NCI-H446 (cell line): ENCODE data around the gene NPS.

Experiments
- DNase-seq, 2 experiments: peaks; one replicate each; lab custom pipeline; 2025; lab: John Stamatoyannopoulos, UW

The NPS gene, protein sequence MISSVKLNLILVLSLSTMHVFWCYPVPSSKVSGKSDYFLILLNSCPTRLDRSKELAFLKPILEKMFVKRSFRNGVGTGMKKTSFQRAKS

DNA sequence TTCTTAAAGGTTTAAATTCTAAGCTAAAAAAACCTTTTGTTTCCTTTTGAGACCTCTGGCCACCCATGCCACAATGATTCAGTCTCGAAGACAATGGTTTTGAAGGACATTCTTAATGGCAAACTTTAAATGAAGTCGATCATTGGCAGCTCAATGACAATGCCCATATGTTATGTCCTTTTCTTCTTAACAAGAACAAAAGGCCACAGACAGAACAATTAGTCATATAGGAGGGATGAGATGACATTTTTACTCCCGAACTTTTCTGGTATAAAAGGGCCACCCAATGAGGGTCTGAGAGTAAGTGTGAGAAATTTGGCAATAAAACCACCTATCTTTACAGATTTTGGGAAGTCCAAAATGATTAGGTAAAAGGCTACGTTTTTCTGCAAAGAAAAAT is at the start of gene NPS:
Gene NPS (plus strand): TSS at position 301 of the 400 bp plus-strand sequence. CDS start 60 bp downstream, at position 361.
- no peak for DNase-seq

DNA sequence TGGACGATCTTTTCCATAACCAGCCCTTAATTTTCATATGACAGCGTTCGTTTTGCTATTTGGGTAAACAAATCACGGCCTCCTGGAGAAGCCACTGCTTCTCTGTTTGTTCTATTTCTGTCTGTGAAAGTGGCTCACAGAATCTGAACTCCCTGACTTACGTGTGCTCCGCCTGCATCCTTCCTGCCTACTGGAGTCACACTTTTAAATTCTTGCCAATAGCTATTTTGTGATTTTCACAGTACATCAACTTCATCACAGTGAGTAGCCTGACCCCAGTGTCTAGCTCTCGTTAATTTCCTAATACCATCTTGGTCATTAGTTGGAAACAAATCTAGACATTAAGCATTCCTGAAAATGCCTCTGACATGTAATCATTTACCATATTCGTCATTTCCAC is 49.0 kb upstream of the NPS start:
- DNase-seq: no peak

DNA sequence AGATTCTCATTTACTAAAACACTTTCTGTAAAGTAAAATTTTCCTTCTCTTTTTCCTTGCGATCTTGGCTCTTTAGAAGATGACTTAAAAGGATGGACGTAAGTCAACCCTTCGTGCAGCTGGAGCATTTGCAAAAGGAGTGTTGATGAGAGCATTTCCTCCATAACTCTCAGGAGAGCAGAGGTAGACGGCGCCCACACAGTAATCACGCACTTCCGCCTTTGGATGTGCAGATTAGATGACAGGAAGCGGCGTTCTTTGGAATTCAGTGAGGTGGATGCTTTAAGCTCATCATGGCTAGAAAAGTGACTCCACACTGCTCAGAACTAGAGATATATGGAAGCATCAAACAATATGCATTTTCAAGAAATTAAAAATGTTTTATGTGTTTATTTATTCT is 43.0 kb upstream of the NPS start:
- DNase-seq: no peak

DNA sequence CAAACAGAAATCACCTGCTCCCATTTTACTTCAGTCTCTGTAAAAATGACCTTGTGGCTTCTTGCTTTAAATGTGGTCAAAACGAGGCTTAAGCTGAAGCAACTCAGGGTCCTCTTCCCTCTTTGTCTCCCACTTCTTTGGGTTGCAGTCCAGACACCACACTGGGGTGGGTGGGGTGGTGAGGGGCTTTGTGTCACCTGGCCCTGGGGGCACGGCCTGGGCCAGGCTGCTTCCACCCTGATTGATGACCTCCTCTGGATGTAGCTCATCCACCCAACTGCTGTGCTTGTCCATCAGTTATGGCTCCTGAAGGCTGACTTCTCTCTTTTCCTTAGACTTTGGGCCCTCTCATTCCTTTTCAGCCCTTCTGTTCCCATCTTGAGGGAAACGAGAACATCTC is 26.8 kb upstream of the NPS start:
- DNase-seq: no peak

DNA sequence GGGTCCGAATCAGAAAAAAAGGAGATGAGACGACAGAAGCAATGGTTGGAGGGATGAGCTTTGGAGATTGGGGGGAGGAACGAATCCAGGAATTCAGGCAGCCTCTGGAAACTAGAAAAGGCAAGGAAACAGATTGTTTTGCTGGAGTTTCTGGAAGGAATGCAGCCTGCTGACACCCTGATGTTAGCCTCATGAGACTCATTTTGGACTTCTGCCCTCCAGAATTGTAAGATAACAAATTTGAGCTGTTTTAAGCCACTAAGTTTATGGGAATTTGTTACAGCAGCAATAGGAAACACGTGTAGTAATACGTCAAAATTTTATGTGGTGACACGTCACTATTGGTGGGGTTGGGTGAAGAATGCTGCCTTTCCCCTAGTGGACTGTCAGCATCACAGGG is 25.6 kb upstream of the NPS start:
- DNase-seq: no peak

DNA sequence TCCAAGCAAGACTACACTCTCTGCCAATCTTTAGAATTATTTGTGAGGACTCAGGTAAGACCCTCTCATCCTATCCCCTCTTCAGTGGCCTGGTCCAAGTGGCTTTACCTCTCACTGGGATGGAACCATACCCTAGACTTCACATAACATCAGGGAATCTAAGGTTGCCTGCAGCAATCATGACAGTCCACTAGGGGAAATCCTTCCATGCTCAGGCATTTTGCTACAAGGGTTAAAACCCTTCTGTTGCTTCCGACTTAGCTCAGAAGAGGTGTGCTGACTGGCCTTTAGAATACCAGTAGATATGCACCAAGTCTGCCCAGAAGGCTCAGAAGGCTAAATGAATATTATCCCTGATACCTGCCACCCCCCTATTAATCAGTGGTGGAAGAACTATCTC is 24.9 kb upstream of the NPS start:
- no peak for DNase-seq

DNA sequence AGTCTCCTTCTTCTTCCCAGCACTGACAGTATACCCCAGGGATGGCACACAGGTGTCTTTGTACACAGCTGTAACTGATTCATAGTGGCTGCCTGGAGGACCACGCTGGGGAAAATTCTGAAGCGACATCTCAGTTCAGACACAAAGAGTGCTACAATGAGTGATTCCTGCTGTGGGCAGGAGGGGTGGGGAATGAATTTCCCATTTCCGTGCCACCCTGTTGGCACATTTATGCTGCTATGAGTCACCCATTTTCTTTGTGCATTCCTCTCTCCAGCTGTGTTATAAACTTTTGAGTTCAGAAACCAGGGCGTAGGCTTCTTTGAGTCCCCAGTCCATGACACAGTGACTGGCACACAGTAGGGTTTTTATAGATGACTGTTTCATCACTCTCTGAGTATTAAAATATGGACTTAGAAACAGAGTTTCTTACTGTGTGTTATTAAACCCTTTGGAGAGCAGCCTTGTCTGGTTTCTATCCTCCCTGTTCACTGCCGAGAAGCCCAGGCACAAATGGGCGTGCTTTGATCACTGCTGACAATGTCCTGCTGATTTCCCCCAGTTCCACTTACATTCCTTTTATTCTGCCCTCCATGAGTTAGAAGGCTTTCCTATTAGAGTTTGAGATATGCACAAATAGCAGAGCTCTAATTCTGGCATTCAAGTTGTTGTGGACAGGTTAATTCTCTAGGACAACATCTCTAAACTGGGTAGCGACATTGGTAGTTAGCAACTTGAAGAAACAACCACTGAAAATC is 24.0 kb upstream of the NPS start:
- no peak for DNase-seq

DNA sequence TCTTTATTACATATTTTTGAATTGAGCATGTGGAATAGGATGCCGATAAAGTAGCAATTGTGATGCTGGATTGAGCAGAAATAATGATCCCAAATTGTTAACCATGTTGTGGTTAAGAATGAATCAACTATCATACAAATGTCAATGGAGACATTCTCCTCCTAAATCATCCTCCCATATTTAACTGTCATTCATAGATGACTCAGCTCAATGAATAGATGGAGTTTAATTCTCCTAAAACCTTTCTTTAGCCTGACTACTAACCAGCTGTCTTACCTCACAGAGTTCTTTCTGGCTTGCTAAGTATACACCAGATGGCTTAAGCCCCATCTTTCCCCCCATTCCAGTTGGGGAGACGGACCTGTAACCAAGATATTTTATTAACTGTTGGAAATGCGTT is 23.4 kb upstream of the NPS start:
- DNase-seq: no peak

DNA sequence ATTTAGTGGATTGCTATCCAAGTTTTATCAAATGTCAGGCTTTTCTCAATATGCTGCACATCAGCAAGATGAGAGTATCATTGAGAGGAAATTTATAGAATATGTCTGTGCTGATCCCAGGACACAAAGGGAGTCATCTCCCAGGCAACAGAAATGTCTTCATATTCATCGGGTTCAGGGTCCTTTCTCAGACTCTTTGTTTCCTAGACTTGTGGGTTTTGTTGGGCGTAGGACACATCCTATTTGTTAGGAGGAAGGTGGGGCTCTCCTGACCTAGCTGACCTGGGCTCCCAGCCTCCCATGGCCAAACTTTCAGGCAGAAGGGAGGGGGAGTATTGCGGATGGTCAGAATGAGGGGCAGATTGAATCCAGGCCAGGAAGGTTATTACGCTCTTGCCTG is 22.9 kb upstream of the NPS start:
- no peak for DNase-seq

DNA sequence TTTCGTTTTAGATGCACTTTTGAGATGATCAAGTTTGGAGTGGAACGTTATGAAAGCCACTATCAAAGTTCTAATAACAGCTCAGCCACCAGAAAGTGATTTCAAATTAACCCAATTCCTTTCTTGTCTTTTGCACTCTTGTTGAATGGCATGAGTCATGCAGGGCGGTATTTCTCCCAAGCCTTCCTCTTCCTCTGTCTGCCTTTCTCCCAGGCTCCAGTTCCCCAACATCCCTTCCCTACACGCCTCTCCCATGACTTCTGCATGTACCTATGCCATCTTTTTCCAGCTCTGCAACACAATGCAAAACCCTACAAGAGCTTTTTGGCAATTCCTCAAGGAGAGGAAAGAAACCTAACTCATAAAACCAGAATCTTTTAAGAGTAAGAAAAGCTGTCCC is 21.8 kb upstream of the NPS start:
- DNase-seq: no peak

DNA sequence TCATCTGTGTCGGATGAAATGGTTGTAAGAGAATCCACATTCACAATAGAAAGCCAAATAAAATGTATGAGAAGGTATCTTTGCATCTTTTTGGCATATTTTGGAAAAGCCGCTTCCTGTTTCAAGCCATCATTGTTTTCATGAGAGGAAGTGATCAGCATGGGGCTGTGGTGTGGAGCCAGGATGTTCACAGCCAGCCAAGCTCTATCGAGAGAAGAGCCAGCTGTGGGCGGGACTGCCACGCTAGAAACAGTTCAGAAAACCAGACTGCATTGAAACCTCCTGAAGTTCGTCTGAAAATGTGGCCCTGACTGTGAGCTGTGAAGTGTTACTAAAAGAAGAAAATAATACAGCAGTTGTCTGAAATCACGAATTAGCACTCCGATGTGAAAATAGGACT is 21.2 kb upstream of the NPS start:
- peak; percentile 2 to 43 for DNase-seq

DNA sequence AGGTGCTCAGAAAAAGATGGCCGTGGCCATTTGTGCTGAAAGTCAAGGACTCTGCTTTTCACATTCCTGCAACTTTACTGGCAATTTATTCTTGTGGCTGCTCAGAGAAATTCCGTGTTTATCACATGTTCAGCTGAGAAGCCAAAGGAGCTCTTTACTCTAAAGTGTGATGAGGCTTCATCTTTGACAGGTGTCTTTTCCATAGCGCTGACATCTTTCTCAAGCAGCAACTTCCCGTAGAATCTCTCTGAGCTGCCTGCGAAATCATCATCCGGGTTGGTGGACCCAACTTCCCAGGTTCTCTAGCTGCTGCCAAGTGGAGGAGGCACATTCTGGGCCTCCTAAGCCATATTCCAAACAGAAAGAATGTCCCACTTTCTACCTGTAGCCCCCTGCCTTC is 16.9 kb upstream of the NPS start:
- DNase-seq: no peak

DNA sequence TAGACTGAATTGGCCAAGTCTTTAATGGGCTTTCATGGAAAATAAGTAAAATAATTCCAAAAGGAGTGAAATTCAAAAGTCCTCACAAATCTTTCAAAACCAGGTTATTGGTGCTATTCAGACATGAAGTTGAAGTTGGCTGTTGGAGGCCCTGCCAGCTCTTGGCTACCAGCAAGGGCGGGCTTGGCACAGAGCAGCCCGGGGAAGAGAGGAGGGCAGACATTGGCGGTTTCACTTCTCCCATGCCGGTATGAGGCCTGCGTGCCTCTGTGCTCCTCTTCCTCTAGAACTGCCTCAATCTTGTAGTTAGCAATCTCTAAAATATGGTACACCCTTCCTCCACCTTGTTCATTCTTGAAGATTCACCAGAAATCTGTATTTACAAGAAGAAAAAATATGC is 16.4 kb upstream of the NPS start:
- no peak for DNase-seq

DNA sequence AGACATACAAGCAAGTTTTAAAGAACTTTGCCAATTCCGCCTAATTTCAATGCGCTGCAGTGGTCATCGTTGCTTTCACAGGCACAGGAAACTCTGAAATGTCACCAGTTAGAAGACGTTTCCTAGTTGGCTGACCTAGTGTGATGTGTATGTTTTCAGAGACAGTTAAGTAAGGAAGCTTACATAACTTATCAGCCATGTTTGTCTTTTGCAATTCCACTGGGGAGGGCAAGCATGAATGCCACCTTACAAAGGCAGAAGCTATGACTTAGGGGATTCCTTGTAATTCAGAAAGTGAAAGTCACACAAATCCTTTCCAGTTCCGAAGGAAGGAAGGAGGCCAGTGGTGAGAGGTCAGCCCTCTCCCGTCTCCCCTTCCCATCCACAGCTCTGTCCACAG is 15.0 kb upstream of the NPS start:
- no peak for DNase-seq

DNA sequence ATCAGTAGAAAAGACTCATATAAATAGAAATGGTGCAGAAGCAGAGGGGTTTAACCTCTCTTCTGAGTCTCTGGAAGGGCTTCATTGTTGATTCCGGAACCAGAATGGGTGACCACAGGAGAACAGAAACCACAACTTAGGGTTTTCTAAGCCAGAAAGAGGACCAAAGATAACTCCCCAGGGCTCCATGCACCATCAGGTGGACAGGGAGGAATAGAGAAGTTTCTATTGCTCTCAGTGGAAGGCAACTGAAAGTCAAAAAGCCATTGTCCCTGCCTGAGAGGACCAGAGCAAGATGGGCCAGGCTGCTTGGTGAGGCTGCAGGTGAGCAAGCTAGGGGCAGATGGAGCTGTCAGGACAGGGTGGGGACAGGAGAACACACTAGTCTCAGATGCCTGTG is 14.6 kb upstream of the NPS start:
- no peak for DNase-seq

DNA sequence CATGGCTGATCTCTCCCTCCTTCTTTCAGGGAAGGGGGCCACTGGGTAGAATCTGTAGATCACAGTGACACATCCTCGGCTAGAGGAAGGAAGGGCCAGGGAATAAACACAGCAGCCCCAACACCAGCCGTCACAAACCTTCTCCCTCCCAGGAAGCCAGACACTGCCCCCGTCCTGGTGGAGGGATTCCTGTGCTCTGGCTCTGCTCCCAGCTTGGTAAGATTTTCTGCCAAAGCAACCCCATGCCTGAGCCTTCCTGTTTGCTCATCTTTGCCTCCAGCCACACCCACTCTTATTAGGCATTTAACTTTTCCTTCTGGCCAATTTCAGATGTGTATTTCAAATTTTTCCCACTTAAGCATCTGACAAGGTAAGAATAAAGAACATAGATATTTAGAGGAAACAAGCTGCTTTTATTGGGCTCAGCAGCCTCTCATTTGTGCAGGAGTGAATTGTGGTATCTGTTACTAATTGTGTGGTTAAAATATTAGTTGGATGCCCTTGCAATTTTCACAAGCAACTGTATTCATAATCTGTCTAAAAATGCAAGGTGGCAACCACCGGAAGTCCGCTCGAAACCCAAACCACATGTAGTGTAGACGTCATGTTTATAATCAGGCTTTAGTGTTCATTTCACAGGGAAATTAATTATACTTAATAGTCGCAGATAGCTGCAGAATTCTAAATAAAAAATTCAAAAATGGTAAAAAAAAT is 13.2 kb upstream of the NPS start:
- peak in 1 of 2 experiments; percentile 51 for DNase-seq

DNA sequence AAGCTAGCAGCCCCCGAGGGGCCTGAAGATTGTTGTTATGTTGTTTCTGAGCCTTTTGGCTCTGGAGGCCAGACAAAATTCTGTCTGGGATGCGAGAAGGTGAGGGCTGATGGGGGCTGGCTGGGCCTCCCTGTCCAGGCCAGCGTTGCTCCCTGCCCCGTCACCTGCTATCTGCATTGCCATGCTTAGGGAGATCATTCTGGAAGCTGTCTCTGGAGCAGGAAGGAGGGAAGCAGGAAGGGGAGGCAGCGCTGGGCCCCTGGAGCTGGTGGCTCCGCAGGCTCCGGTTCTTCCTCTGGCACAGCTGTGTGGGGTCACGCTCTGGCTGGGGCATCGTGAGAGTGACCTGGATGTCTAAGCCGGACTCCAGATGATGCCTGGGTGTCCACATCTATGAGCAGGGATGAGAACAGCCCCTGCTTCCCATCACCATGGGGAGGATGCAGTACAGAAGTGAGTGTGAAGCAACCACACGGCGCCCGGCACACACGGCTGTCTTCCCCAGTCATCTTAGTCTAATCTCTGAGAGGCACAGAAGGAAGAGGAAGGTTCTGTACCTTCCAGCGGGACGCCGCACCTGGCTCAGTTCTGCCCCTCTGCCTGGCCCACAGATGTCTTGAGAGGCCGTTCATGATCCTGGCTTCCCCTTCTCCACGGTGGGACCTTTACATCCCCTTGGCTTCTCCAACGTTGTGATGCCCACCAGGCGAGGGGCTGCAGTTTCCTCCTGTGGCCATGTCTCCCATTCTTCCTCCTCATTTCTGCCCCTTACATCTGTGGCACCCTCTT is 11.9 kb upstream of the NPS start:
- DNase-seq: no peak

DNA sequence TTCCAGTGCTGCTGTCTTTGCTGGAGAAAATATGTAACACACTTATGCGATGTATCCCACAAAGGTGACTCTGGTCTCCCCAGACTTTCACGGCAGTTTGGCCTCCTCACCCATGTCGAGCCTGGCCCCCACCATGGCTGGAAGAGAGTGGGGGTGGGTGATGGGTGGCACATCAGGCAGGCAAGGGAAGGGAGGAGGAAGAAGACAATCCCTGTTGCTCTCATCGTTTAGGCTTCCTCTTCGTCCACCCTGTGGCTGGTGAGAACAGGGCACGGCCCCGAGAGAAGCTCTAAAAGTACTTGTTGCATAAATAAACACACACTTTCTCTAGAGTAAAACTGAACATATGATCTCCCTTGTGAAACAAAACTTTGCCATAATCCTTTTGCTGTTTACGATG is 11.2 kb upstream of the NPS start:
- no peak for DNase-seq

DNA sequence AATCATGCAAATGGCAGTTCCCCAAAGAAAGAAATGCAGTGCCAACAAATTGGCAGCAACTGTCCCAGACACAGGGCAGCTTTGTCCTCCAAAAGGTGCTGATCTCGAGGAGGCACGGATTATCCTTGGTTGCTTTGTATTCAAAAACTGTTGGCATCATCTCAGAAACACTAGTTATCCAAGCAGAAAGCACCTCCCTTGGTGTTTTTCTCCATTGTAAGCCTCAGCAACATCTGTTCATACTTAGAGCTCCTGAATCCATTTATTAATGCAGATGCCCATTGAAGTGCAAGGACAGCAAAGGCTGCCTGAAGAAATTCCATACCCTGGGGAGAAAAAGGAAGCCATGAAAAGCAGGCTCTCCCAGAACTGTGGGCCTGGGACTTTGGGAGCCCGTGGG is 1.1 kb upstream of the NPS start:
- peak; percentile 32 to 66 for DNase-seq

DNA sequence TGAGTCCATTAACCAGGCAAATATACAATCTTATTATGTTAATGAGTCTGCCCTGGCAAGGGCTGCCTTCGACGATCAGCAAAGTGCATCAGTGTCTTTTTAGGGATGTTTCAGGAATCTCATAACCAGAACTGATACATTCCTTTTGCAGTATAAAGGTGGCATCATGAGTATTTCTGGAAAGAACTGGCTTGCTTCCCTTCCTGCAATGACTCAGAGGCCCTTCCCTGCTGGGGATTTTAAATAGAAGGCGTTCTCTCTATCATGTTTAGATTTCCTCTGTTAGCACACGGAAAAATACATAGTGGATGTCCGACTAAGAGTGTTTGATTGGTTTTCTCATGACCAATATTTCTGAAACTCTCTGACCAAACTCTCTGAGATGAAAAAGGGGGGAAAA is 1.8 kb downstream of the NPS start:
- DNase-seq: peak in 1 of 2 experiments; percentile 3

DNA sequence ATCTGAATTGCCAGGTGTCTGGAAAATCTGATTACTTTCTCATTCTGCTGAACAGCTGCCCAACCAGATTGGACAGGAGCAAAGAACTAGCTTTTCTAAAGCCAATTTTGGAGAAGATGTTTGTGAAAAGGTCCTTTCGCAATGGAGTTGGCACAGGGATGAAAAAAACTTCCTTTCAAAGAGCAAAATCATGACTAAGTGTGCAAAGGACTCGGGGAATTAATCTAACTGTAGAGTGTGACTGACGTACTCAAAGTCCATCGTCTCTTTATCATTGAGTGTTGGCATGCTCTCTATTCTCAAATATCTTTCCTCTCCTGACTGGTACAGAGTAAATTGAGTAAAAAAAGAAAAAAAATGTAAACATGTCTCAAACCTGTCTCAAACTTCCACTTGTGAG is 3.3 kb downstream of the NPS start:
- DNase-seq: peak; percentile 3 to 19

DNA sequence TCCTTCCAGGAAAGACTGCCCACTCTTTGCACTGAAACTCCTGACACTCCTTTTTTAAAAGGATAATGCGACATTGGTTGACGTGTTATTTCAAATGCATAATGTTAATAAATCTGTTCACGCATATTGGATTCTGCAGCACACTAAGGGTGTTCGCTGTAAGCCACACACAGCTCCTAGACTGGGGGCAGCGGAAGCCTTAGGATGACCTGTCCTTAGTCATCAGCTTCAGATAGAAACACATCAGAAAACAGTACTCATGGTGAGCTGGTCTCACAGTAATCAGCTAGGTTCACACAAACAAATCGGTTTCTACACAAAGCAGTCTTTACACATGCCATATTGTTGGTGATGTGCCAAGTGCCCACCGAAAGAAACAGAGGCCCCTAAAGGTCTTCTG is 4.3 kb downstream of the NPS start:
- no peak for DNase-seq

DNA sequence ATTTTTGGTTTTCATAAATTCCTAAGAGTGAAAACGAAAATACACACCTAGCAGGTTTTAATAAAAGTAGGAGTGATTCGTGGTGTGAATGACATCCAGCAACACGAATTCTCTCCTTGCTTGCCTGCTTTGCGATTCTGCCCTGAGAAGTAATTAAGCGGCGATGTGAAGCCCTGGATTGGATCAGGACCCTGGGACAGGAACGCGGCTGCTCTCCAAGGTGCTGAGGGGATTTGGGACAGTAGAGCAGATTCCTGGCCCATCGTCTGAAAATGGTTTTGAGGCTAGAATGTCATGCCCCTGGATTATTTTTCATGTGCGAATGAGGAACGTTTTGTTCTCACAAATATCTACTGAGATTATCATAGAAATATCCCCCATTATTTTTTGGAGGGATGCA is 7.8 kb downstream of the NPS start:
- DNase-seq: no peak
